Endothelial cell (in vitro differentiated cells): Measurements from ENCODE around the gene LARP1. TPM values are rescaled to one million over a fixed set of nuclear protein-coding genes. Genes with fewer than 3 reads are reported as not detected.
A peak's percentile ranks its signal among the peaks of the same experiment; 100 is the strongest.

ENCODE experiments used
- DNase-seq: peaks from one replicate; pipeline ENCODE4 v3.0.0; 2021; ENCODE audit warnings: low spot score
- H3K27ac Mint-ChIP-seq: one replicate; pipeline ENCODE4 v1.8.0; 2021; ENCODE audit warnings: mixed read lengths, inconsistent platforms; ENCODE audit not compliant: unreplicated experiment
- H3K27me3 Mint-ChIP-seq: one replicate; pipeline ENCODE4 v1.8.0; 2021; ENCODE audit warnings: mild to moderate bottlenecking, moderate library complexity, mixed read lengths, inconsistent platforms; ENCODE audit not compliant: unreplicated experiment
- H3K36me3 Mint-ChIP-seq: one replicate; pipeline ENCODE4 v1.8.0; 2021; ENCODE audit warnings: mild to moderate bottlenecking, low read depth, mixed read lengths, inconsistent platforms; ENCODE audit not compliant: unreplicated experiment
- H3K4me1 Mint-ChIP-seq: one replicate; pipeline ENCODE4 v1.8.0; 2021; ENCODE audit warnings: mild to moderate bottlenecking, mixed read lengths, inconsistent platforms; ENCODE audit not compliant: unreplicated experiment
- H3K4me3 Mint-ChIP-seq: one replicate; pipeline ENCODE4 v1.8.0; 2021; ENCODE audit warnings: mild to moderate bottlenecking, mixed read lengths, inconsistent platforms; ENCODE audit not compliant: unreplicated experiment
- H3K9me3 Mint-ChIP-seq: one replicate; pipeline ENCODE4 v1.8.0; 2021; ENCODE audit warnings: mixed read lengths, inconsistent platforms; ENCODE audit not compliant: unreplicated experiment
- microRNA-seq: library from miRNA; unstranded; fragments of <30 nt; microRNA quantifications from one replicate; pipeline ENCODE4, GENCODE V29; 2020; ENCODE audit not compliant: unreplicated experiment
- total RNA-seq: library from RNA; stranded (reverse); fragmentation: NEBNext Ultra II Directional; extraction: Animal tissue kit (Norgen Biotek cat#: 25700); gene quantifications from one replicate; pipeline ENCODE4 v1.2.1, GENCODE V29; 2021; ENCODE audit not compliant: unreplicated experiment
- TF ChIP-seq, protein P1 (sequence below): fragments of 200-600 bp; sonication (generic); IDR thresholded peaks from one replicate; pipeline ENCODE4 v1.5.0; 2021; ENCODE audit warnings: antibody characterized with exemption; ENCODE audit not compliant: unreplicated experiment

LARP1 gene
- total RNA-seq, 1 donor from 2014 or later: 198 TPM

- Mint-ChIP-seq H3K4me3 (no peak overlapping the region), H3K27me3 (no peaks in the 10 kb centered on the region), H3K4me1 (peaks cover 5% of the 10 kb centered on the region), H3K27ac (no peak overlapping the region), H3K9me3 (no peaks in the 10 kb centered on the region), H3K36me3 (peaks cover 18% of the 10 kb centered on the region)
- no peak for DNase-seq
- TF ChIP-seq, protein P1, sequence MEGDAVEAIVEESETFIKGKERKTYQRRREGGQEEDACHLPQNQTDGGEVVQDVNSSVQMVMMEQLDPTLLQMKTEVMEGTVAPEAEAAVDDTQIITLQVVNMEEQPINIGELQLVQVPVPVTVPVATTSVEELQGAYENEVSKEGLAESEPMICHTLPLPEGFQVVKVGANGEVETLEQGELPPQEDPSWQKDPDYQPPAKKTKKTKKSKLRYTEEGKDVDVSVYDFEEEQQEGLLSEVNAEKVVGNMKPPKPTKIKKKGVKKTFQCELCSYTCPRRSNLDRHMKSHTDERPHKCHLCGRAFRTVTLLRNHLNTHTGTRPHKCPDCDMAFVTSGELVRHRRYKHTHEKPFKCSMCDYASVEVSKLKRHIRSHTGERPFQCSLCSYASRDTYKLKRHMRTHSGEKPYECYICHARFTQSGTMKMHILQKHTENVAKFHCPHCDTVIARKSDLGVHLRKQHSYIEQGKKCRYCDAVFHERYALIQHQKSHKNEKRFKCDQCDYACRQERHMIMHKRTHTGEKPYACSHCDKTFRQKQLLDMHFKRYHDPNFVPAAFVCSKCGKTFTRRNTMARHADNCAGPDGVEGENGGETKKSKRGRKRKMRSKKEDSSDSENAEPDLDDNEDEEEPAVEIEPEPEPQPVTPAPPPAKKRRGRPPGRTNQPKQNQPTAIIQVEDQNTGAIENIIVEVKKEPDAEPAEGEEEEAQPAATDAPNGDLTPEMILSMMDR: no peak
Observed at GRCh38 chr5:154865466-154866184, 110.4 kb downstream of the LARP1 start.

- DNase-seq: no peak
- H3K36me3 Mint-ChIP-seq: peaks cover 28% of the 10 kb centered on the region
- TF ChIP-seq, protein P1: no peak
- H3K4me1 Mint-ChIP-seq: no peaks in the 10 kb centered on the region
- no peaks in the 10 kb centered on the region for H3K27me3 Mint-ChIP-seq
- H3K4me3 Mint-ChIP-seq: no peak overlapping the region
- H3K9me3 Mint-ChIP-seq: no peaks in the 10 kb centered on the region
- H3K27ac Mint-ChIP-seq: peak overlapping the region; percentile 5
Observed at GRCh38 chr5:154866841-154867240, 111.7 kb downstream of the LARP1 start.

Small RNA genes lying within 50 kb of the gene (microRNA-seq; reads per million reads assigned to microRNA genes)
- gene MIR378H: not detected

Other genes starting within 250 kb of the LARP1 start
- gene FAXDC2, start 95.2 kb downstream of the LARP1 start, total RNA-seq: 9.3 TPM
- 65.6 TPM for gene CNOT8, start 103.2 kb downstream of the LARP1 start, total RNA-seq
- gene GEMIN5, start 182.8 kb downstream of the LARP1 start, total RNA-seq: 16.9 TPM
- 63.6 TPM for gene MRPL22, start 185.7 kb downstream of the LARP1 start, total RNA-seq